ENCODE data around the gene CD160. TPM values are rescaled to one million over a fixed set of nuclear protein-coding genes. Genes with fewer than 3 reads are reported as not detected.

CD160 gene
- total RNA-seq, 1 experiment from 2014 or later = not detected

DNA sequence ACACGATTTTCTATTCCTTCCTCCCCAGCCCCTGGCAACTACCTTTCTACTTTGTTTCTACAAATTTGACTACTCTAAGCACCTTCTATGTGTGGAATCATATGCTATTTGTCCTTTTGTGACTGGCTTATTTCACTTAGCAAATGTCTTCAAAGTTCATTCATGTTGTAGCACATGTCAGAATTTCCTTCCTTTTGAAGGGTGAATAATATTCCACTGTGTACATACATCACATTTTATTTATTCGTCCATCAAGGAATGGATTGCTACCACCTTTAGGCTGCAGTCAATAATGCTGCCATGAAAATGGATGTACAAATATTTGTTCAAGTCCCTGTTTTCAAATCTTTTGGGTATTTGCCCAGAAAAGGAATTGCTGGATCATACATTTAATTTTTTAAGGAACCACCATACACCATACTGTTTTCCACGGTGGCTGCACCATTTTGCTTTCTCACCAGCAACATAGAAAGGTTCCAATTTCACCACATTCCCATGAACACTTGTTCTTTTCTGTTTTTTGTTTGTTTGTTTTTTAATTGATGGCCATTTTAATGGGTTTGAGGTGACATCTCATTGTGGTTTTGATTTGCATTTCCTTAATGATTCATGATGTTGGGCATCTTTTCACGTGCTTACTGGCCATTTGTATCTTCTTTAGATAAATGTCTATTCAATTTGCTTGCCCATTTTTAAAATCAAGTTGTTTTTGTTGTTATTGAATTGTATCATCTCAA lies 8.8 kb upstream of the CD160 start:
- no peaks in the 10 kb centered on the region for H3K36me3 Mint-ChIP-seq (ENCODE audit: insufficient read depth, unreplicated experiment)
- CTCF ChIA-PET = interaction anchor here (0.6 to 4.4 kb wide), 5 partner anchors 10 to 33 kb away, joined by 3 to 63 read pairs (median 7); no protein-coding TSS in a partner anchor
- intact Hi-C loops (cut with micrococcal nuclease) = no loop called here
- H3K4me3 Mint-ChIP-seq (ENCODE audit: unreplicated experiment) = no peak overlapping the region
- POLR2A ChIA-PET = no interaction called here
- peaks cover 30% of the 10 kb centered on the region for H3K4me1 Mint-ChIP-seq (ENCODE audit: insufficient read depth, unreplicated experiment)
- TF ChIP-seq, protein P1, sequence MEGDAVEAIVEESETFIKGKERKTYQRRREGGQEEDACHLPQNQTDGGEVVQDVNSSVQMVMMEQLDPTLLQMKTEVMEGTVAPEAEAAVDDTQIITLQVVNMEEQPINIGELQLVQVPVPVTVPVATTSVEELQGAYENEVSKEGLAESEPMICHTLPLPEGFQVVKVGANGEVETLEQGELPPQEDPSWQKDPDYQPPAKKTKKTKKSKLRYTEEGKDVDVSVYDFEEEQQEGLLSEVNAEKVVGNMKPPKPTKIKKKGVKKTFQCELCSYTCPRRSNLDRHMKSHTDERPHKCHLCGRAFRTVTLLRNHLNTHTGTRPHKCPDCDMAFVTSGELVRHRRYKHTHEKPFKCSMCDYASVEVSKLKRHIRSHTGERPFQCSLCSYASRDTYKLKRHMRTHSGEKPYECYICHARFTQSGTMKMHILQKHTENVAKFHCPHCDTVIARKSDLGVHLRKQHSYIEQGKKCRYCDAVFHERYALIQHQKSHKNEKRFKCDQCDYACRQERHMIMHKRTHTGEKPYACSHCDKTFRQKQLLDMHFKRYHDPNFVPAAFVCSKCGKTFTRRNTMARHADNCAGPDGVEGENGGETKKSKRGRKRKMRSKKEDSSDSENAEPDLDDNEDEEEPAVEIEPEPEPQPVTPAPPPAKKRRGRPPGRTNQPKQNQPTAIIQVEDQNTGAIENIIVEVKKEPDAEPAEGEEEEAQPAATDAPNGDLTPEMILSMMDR (IDR thresholded peaks at IDR 0.05; ENCODE audit: unreplicated experiment) = no peak
- no TSS peak for BruUV-seq (replicated peaks)
- no peak overlapping the region for H3K27ac Mint-ChIP-seq (ENCODE audit: low read depth, unreplicated experiment)
- H3K9me3 Mint-ChIP-seq (ENCODE audit: unreplicated experiment) = peaks cover 7% of the 10 kb centered on the region
- H3K27me3 Mint-ChIP-seq (ENCODE audit: insufficient read depth, unreplicated experiment) = no peaks in the 10 kb centered on the region
- DNase-seq (ENCODE audit: unreplicated experiment) = no peak

DNA sequence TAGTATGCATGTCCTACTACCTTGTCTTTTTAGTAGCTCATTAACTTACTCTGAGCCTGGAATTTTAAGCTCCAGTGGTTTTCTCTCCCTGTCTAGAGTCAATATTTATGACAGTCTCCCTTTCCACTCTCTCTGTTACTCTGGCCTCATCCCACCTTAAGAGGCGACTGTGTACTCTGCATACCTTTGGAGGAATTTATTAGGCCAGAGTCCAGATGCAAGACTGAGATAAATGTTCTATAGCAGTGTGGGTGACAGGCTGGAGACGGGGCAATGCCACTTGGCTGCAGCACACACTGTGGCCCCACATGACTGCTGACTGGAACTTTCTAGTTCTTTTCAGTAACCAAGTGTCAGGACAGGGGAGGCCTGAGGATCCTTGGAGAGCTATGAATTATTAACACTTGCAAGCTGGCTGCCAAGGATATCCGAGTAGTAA lies 8.1 kb upstream of the CD160 start:
- Mint-ChIP-seq H3K36me3 (ENCODE audit: insufficient read depth, unreplicated experiment) (no peaks in the 10 kb centered on the region), H3K4me3 (ENCODE audit: unreplicated experiment) (no peak overlapping the region), H3K27ac (ENCODE audit: low read depth, unreplicated experiment) (no peak overlapping the region), H3K4me1 (ENCODE audit: insufficient read depth, unreplicated experiment) (peaks cover 22% of the 10 kb centered on the region), H3K27me3 (ENCODE audit: insufficient read depth, unreplicated experiment) (no peaks in the 10 kb centered on the region), H3K9me3 (ENCODE audit: unreplicated experiment) (peaks cover 7% of the 10 kb centered on the region)
- ChIA-PET CTCF (interaction anchor here (0.6 to 2.1 kb wide), 3 partner anchors 9 to 19 kb away, joined by 5 to 12 read pairs (median 7); no protein-coding TSS in a partner anchor), POLR2A (no interaction called here)
- no TSS peak for BruUV-seq (replicated peaks)
- no peak for DNase-seq (ENCODE audit: unreplicated experiment)
- TF ChIP-seq, protein P1 (IDR thresholded peaks at IDR 0.05; ENCODE audit: unreplicated experiment) = no peak
- intact Hi-C loops (cut with micrococcal nuclease) = no loop called here

DNA sequence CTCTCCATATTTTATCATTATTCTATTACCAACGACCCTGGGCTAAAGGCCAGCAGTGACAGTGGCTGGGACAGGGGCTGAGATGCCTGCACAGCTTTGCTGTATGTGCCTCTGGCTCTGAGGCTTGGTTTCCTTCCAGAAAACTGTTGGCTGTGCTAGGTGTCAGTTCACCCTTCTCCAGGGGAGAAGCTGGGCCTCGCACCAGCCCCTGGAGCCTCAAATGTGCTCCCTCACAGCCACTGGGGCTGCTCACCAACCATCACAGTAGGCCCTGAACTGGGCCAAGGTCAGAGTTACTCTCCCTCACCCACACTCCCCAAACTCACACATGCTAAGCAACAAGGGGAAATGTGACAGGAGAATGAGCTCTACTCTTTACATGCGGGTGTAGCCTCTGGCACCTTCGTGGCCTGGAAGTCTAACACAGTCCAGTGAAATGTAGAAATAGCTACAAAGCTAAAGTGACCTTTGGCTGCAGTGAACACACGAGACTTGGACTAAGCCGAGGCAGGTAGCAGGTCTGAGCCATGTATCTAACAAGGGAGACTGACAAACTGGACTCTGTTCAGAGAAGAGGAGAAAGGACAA lies 4.7 kb upstream of the CD160 start:
- intact Hi-C loops (cut with micrococcal nuclease) = no loop called here
- H3K4me1 Mint-ChIP-seq (ENCODE audit: insufficient read depth, unreplicated experiment) = peaks cover 9% of the 10 kb centered on the region
- no peak overlapping the region for H3K27ac Mint-ChIP-seq (ENCODE audit: low read depth, unreplicated experiment)
- no peak for DNase-seq (ENCODE audit: unreplicated experiment)
- ChIA-PET POLR2A (no interaction called here), CTCF (interaction anchor here (0.9 to 1.1 kb wide), 2 partner anchors 10 to 23 kb away, joined by 3 read pairs; no protein-coding TSS in a partner anchor)
- H3K9me3 Mint-ChIP-seq (ENCODE audit: unreplicated experiment) = peaks cover 7% of the 10 kb centered on the region
- TF ChIP-seq, protein P1 (IDR thresholded peaks at IDR 0.05; ENCODE audit: unreplicated experiment) = no peak
- no TSS peak for BruUV-seq (replicated peaks)
- H3K36me3 Mint-ChIP-seq (ENCODE audit: insufficient read depth, unreplicated experiment) = no peaks in the 10 kb centered on the region
- H3K4me3 Mint-ChIP-seq (ENCODE audit: unreplicated experiment) = no peak overlapping the region
- no peaks in the 10 kb centered on the region for H3K27me3 Mint-ChIP-seq (ENCODE audit: insufficient read depth, unreplicated experiment)

DNA sequence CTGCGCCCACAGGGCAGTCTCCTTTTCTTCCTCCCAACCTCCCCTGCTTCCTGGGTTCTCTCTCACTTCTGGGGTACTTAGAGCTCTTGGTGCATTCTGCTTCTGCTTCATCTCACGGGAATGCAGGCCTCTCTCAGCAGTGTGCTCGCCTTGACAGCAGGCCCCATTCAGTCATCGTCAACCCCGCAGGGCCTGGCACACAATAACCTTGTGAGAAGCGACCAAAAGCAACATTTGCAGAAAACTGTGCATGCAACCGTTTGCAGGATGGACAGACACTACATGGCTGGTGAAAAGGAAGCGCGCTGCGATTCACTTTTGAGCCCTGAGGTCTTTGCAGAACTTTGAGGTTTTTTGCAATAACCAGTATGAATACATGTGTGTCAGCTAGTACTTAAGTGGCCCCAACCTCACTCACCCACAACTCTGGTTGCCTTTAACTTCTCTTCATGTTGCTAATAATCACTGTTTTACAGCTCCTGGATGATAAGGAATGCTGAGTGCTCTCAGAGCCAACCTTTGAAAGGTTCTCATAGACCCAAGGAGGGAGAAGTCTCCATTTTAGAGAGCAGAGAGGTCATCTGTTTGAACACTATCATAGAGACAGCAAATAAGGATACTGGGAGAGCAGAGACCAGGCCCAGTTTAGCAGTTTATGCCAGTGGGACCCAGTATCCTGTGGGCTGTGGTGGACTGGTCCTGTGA lies 2.5 kb upstream of the CD160 start:
- POLR2A ChIA-PET = no interaction called here
- Mint-ChIP-seq H3K27ac (ENCODE audit: low read depth, unreplicated experiment) (peak overlapping the region; percentile 4), H3K27me3 (ENCODE audit: insufficient read depth, unreplicated experiment) (no peaks in the 10 kb centered on the region), H3K4me1 (ENCODE audit: insufficient read depth, unreplicated experiment) (peaks cover 10% of the 10 kb centered on the region), H3K4me3 (ENCODE audit: unreplicated experiment) (no peak overlapping the region), H3K36me3 (ENCODE audit: insufficient read depth, unreplicated experiment) (no peaks in the 10 kb centered on the region), H3K9me3 (ENCODE audit: unreplicated experiment) (no peaks in the 10 kb centered on the region)
- no TSS peak for BruUV-seq (replicated peaks)
- CTCF ChIA-PET = interaction anchor here (0.6 to 0.7 kb wide), 3 partner anchors 21 to 74 kb away, joined by 3 to 4 read pairs (median 4); no protein-coding TSS in a partner anchor
- TF ChIP-seq, protein P1 (IDR thresholded peaks at IDR 0.05; ENCODE audit: unreplicated experiment) = no peak
- no peak for DNase-seq (ENCODE audit: unreplicated experiment)
- intact Hi-C loops (cut with micrococcal nuclease) = no loop called here

All from MCF 10A (cell line).